Measurements from ENCODE around the gene TFF2.

The TFF2 gene

DNA sequence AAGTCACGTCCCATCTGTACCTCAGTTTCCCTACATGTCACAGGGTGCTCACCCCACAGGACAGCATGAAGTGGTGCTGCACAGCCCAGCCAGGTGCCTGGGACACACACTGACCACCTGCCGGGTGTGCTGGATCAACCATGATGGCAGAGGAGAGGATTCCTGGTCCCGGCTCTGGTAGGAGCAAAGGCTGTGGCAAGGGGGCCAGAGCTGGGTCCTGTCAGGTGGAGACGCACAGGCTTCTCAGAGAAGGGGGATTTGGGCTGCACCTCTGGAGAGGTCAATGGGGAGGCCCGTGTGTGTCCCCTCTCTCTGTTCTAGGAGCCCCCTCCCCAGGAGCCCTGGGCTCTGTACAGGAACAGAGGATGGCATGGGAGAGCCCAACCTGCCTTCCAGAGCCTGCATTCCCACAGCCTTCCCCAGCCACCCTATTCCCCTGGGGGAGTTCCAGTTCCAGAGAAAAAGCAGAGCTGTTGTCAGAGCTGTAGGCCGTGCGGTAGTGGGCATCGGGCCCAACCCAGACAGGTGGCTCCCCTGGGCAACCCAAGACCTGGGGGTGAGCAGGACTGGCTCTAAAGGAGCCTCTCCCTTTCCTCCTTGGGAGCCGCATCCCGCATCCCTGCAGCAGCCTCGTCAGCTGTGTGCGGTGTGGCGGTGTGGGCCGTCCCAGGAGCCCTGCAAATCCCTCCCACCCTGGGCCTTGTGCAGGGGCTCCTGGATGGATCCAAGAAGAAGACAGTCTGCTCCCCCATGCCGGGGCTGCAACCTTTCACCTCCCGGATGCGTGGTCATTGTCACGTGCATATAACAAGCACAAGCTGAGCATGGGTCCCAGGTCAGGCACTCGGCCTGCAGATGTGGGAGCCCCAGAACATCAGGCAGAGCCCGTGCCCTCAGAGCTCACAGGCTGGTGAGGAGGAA is 32.7 kb downstream of the TFF2 start:
- DNase-seq = no peak

DNA sequence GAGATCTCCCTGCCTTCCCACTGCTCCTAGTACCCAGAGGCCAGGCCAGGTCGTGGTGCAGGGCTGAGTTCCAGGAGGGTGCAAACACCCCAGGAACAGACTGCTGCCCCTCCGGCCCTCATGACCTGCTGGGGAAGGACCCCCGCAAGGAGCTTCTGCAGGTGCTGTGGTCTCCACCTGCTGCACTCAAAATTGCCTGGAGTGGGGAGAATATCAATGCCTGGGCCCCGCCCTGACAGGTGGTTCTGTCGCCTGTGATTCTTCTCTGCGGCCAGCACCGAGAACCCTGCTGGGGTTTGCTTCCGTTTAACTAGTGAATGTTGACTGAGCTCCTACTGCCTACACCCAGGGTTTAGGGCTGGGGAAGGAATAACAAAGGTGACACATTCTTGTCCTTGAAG is 33.5 kb downstream of the TFF2 start:
- DNase-seq = no peak

DNA sequence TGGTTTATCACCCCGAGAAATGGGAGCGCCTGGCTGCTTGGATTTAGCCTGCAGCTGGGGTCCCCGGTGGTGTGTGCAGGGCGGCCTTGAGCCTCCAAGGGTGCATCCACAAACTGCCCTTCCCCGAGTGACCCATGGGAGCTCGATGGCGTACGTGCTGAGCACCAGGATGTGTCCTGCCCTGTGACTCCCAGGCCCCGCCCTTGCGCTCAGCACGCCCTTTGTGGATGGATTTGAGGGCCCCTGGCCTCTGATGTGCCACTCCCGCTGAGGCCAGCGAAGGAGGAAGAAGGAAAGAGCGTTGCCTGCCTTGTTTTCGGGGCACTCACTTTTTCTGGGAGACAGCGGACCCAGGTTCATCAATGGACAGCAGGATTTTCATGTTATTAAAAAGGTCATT is 33.9 kb downstream of the TFF2 start:
- no peak for DNase-seq

DNA sequence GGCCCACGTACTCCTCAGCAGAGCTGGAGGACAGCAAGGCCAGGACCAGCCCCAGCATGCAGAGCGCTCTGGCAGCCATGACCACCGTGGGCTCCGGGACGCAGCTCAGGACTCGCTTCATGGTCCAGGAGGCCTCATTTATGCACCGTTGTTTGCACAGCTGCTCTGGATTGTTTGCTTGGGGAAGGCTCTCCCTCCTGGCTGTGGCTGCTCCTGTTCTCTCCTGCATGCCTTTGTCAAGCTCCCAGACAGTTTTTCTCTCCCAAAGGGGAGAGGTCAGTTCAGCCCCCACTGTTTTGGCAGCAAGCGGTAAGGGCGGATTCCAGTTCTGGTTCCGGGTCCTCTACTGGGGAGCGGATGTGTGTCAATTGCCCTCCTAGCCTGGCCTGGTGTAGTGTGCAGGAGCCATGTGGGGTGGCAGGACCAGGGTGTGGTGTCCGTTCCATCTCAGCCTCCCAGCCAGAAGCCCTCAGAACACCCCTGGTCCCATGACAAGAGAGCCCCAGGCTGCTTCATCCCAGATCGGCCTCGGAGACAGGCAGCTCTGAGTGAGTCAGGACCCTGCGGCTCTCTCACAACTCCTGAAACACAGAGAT is 35.4 kb downstream of the TFF2 start, which contains the start of gene TFF3:
Gene TFF3 (minus strand): TSS at position 114 of the 596 bp plus-strand sequence. CDS start 35 bp downstream, at position 79.
- no peak for DNase-seq

DNA sequence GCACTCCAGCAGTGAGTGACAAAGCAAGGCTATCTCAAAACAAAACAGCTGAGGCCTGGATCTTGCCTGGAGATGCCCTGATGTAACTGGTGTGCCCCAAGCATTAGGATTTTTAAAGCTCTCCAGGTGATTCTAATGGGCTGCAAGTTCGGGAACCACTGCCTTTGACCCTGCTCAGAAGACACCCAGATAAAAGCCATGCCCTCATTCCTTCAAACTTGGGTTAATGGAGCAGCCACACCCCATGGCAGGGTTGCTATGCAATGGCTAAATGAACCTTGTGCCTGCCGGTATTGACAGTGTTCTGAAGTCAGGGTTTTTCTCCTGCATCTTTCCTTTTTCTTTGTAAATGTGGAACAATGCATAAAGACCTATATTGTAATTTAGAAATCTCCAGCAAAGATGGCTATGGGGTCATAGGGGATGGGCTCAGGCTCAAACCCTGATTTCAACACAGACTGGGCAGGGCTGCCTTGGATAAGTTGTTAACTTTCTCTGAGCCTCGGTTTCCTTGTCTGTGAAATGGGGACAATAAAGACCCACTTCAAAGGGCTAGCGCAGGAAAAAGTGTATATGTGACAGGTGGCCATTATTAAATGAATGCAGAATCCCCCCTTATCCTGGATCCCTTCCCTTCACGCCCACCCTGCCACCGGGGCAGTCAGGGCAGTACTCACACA is 36.0 kb downstream of the TFF2 start:
- DNase-seq = no peak

DNA sequence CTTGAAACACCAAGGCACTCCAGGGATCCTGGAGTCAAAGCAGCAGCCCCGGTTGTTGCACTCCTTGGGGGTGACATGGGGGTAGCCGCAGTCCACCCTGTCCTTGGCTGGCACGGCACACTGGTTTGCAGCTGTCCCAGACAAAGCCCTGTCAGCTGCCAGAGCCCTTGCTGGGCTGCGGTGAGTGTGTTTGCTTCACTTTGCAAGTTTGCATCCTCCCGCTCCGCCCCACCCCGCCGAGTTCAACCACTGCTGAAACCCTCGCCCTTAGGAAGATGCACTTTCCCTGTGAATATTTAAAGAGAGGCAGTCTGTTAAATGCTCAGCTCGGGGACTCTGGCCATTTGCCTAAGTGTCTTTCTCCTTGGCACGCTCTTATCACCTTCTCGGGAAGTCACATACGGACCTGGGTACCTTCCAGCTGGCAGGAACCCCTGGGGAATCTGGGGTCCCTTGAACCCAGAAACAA is 37.3 kb downstream of the TFF2 start:
- DNase-seq = no peak

DNA sequence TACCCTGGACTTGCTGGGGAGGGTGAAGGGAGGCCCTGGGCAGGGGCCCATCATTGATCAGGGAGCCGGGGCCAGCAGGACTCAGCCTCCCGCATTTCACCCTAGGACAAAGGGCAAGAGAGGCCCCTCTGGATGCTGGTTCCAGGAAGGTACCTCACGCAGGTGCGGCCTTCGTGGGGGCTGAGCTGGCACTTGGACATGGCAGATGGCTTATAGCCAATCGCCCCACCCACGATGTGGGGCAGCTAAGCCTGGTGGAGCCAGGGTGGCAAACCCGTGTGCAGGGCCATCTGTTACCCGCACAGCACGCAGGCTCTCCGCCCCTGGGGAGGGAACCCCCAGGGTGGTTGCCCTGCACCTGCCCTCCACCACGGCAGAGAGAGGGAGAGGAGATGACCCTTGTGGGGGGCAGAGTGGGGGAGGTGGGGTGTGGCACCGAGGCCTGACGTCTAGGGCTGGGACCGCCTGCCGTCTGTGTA is 38.1 kb downstream of the TFF2 start:
- DNase-seq = no peak

DNA sequence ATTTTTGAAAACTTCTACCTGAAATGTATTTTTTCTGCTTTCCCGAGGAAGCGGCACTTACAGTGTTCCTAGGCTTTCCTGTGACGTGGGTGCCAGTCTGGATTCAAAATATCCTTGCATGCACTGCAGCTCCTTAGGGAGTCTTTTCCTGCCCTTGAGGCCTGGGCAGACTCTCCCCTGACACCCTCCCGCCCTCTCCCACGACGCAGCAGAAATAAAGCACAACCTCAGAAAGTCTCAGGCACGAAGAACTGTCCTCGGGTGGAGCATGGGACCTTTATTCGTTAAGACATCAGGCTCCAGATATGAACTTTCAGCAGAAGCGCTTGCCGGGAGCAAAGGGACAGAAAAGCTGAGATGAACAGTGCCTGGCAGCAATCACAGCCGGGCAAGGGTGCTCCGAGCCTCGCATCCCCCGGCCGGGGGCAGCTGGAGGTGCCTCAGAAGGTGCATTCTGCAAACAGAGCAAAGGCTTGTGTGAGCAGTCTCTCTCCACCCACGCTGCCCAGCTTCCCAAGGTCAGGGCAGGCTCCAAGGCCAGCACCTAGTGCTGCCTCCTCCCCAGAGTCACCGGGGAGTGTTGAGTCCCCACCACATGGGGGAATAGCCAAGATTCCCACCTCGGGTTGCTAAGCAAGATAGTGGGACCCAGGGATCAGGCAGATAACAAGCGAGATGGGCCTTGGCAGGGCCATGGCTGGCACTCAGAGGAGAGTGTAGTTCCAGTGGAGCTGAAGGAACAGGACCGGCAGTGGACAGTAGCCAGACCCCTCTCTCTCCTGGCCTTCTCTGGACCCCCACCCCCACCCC is 38.8 kb downstream of the TFF2 start:
- DNase-seq = no peak

DNA sequence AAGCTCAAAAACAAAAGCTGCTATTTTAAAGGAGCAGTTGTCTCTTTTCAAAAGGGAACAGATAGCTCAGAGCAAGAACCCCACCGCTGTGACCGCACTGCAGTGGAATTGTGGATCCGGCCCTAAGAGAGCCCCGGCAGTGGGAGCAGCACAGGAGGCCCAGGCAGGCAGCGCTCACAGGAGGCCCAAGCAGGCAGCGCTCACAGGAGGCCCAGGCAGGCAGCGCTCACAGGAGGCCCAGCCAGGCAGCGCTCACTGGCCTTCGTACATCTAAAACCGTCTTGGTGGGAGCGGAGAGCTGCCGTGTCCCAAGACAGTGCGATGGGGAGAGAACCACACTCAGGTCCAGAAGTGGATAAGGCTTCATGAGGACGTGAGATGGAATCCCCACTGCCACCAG is 39.6 kb downstream of the TFF2 start:
- DNase-seq = no peak

DNA sequence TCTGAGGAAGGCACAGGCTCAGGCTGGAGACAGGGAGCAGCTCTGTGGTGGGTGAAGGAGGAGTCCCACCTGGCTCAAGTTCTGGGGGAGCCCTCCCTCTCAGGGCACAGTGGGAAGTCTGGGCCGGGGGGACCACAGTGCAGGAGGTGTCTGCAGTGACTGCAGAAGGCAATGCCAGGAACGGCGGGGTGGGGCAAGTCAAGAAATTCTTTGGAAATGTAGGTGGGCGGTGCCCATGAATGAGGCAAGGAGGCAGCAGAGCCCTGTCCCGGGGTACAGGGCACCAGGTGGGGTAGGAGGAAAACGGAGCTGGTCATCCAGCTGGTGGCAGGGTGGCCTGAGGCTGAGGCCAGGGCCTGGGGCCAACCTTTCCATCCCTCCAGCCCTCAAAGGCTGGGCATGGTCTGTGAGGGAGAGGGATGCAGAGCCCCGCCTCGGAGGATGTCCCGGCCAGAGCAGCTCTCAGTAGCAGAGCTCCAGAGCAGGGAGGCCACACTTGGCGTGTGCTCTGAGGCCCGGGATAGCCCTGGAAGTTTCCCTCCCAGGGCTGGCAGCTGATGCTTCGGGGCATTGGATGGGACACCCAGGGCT is 40.3 kb downstream of the TFF2 start:
- DNase-seq = no peak

DNA sequence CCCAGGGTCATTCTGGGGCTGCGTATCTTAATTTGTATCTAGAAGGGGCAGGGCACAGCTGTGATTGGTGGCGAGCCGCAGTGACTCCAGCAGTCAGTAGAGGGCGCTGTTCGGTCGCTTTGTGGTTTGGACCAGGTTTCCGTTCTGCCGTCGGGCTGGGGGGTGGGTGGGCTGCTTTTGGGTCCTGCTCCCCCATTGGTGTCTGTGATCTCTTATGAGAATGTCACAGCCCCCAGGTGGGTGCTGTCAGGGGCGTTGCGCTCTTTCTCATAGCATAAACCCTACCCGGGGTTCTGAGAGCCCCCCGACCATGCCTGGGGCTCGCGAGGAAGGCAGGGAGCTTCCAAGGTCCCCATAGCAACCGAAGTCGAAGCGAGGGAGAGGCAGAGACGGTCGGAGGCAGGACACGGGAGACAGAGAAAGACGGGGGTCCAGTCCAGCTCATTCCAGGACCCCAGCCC is 41.0 kb downstream of the TFF2 start:
- DNase-seq = no peak

DNA sequence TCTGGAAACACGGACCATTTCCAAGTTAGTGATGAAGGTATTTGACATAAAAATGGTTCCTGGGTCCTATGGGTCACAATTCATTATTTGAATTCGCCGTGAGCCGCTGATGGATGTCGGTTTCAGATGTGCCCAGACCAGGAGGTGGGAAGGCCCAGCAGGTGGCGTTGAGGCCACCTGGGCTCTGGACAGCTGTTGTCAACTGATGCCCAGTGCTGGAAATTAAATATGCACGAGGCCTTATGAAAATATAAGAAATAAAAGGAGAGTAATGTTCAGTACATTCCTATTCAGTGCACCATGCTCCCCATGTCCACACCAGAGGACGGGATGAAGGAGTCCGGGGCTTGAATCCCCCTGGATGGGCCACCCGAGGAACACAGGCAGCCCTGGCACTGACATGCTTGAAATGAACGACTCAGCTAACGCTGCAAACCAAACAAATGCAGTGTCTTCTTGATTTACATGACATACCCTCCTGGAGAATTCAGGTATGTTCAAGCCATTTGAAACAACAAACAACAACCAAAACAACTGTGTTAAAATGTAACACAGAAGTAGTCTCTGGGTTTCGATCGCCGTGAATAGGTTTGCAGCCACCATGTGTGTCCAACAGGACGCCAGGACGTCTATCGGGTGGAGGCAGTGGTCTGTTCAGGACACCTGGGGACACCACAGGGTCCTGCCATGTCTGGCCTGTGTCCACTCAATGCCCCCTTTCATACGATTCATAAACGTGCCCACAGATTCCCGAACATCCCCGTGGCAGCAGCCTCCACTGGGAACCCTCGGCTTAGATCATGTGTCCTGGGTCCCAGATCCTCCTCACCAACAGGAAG is 41.7 kb downstream of the TFF2 start:
- DNase-seq = no peak

DNA sequence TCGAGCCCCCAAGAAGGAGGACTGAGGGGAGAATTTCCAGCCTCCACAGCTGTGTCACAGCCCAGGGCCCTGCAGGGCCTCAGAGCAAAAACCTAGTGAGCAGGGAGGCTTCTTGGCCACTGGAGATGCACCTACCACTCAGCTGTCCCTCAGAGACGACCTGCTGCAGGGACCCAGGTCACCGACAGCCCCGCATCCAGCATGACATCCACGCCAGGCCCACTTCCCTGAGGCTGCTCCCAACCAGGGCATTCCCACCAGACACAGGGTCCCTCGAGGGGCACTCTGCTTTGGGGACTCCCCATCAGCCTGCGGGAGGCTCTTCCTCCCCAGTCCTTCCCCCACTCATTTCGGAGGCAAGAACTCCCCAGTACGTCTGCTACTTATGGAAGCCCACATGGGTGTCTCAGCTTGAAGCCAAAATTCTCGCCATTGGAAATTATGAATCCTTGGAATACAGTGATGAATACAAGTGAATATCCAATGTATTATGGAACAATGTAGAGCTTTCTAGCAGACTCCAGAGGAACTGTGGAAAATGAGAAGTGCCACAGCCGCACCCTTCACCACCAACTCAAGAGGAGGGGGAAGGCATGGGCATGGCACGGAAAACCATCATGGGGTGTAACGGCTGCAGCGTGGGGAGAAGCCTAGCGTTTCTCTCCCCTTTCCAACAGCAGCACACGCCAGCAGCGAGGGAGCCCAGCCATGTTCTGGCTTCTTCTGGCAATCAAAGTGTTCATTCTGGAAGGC is 42.5 kb downstream of the TFF2 start:
- DNase-seq = no peak

DNA sequence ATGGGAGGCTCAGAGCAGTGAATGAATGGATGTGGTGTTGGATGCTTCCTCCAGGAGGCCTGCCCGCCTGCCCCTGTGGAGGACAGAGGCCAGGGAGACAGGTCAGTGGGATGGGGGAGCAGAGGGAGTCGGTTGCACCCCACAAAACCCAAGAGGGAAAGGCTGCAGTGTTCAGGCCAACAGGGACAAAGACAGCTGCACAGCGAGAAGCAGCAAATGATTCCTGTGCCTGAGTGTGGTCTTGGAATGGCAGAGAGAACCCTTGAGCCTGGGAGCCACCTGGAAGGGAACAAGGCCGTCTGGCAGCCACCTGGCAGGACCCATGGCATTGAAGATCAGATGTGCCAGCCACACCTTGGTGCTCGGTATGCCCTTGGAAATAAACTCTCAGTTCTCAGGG is 43.7 kb downstream of the TFF2 start:
- DNase-seq = no peak

DNA sequence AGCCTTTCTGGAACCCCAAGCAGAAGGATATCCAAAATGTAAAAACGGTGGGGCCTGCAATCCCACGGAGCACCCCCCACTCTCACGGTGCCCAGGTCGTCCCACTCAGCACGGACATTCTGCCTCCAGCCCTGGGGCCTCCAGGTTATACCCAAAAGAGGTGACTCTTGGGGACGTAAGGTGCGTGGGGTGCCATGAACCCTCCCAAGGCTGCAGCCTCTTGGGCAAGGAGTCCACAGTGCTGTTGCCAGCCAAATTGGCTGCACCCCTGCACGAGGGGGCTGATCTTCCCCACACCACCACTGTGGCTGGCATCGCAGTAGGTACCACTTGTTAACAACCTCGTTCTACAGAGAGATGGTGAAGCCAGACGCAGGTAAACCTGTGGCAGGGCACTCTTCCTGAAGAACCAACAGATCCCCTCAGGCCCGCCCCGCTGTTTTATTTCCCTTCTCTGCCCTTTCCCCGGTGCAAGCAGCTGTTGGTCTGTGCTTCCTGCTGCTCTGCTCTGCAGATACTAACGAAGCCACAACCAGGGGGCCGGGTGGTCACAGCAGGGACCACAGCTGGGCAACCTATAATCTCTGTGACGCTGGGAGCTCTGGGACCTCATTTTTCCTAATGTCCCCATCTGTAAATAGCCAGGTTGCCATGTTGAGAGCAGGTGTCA is 44.3 kb downstream of the TFF2 start:
- no peak for DNase-seq

DNA sequence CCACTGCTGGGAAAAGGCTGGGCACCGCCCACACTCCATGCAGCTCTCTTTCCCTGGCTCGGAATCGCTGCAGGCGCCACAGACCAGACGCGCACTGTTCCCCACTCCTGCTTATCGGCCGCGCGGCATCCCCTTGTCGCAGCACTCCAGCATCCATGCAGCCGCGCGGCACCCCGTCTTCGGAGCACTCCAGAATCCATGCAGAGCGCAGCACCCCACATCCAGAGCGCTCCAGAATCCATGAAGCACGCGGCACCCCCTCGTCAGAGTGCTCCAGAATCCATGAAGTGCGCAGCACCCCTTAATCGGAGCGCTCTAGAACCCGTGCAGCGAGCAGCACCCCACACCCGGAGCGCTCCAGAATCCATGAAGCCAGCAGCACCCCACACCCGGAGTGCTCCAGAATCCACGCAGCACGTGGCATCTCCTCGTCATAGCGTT is 45.1 kb downstream of the TFF2 start:
- no peak for DNase-seq

DNA sequence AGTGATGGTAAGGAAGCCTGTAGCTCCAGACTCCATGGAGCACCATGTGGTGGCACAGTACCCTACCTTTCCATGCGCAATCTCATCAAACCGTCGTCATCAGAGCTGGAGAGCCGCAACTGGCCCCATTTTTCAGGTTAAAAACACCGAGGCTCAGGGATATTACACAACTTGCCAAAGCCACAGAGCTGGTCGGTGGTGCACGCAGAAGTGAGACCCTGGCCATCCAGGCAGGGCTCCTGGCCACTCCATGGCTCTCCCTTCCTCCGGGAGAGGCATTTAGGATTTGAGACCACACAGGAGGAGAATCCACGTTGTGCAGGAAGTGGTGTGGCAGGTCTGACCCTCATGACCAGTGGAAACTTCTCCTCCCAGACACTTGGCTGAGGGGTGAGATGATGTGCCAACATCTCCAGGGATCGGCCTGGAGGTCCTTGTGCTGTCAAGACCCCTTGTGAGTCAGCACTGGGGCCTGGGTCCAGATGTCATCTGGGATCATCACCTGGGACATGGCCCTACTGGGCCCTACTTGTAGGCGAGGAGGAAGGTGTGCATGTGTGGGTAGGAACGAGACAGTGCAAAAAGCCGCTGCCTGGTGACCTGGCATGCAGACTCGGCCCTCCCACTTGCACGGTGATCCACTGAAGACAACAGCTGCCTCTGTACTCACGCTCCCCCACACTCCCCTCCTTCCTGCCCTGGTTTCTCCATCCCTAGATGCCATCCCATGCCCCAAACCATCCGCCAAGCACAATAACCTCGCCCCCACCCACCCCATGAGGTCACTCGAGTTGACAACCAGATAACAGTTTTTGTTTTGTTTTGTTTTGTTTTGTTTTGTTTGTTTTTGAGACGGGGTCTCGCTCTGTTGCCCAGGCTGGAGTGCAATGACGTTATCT is 46.0 kb downstream of the TFF2 start:
- DNase-seq = no peak

DNA sequence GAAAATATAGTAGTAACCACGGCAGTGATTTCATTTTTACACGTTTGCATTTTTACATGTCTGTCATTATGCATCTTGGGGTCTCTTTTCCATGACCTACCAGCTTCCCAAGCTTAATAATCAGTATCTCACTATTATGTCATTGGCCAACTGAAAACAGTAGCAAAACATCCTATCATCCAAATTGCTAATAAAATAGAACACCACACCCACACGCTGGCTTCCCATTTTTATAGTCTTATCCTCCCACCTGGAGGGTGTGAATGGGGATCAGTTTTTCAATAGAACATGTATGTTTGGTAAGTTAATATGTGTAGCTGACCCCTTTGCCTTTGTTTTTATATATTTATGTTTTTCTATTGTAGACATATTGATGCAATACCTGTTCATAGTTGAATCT is 47.4 kb downstream of the TFF2 start:
- no peak for DNase-seq

DNA sequence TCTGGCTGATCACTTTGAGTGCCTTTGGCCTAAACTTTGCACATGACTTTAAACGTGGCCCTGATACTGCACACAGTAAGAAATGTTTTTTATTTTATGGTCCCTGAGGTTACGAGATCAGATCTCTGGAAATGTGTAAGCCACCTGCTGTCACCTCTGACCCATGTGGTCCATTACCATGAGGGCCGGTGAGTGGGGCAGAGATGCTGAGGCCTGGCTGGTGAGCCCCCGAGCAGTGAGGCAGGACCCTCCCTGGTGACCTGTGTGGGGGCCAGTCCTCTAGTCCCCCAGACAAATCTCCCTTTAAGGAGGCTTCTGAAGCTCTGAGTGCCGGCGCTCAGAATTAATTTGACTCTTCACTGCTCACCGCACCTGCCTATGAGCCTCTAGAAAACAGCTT is 48.0 kb downstream of the TFF2 start:
- DNase-seq = no peak

All from GOT3 (cell line).